ENCODE results near the gene CASP9. TPM values are rescaled to one million over a fixed set of nuclear protein-coding genes. Genes with fewer than 3 reads are reported as not detected.
"Not testable (repeated sequence)": the region's sequence is repeated elsewhere in the genome, so short reads cannot be mapped to it uniquely, and the experiment has no call there.

The CASP9 gene
- total and polyA plus RNA-seq, 2 experiments from 2014 or later, result 7.7 to 25.0 TPM

DNA sequence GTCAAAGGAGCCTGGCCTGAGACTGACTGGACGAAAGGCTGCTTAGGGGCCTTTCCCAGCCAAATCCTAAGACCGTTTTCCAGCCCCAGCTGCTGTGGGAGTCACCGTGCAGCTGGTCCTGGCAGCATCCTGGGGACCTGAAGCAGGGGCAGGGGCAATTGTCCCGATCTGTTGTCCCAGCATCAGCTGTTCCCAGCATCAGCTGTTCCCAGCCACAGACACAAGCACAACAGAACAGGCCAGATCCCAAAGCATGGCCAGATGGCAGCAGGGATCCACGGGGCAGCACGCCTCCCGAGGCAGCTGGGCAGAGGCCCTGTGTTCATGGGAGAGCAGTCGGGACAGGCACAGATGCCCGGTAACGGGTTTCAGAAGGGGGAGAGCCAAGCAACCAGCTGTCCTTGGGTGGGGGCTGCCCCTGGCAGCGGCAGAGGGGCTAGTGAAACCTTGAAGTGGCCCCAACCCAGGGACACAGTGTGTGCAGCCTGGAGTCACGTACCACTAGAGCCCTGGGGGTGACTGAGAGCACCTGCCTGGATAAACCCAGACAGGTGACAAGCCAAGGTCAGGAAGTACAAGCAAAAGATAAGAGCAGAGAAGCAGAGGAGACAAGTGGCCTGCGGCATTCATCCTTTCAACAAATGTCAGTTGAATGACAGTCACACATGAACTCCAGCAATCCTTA, 34.8 kb downstream of the CASP9 start:
- H3K4me3 Mint-ChIP-seq, result no peak overlapping the region

DNA sequence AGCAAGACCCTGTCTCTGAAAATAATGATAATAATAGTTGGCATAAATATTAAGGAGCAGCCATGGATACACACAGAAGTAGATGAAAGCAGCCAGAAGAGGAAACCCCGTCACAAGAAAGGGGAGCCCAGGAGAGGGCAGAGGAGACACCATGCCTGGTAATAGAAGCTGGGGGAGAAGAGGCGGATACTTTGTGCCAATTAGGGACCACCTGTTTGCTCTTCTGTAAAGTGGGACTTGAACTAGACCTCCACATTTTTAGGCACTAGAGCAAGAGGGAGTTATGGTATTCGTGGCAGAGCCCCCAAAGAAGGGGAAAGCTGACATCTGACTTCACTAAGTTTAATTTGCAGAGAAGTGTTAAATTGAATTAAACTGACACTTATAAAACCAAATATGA, 35.6 kb downstream of the CASP9 start:
- Histone ChIP-seq H3F3A (replicated peaks; ENCODE audit: low read depth) (no peaks in the 10 kb centered on the region), H3K9me2 (ENCODE audit: insufficient read depth) (no peaks in the 10 kb centered on the region), H3K4me3 (no peak overlapping the region), H3K27me3 (ENCODE audit: insufficient read depth) (no peaks in the 10 kb centered on the region), H3K79me2 (replicated peaks; ENCODE audit: insufficient read depth) (no peaks in the 10 kb centered on the region), H3K36me3 (ENCODE audit: insufficient read depth) (no peaks in the 10 kb centered on the region), H2AFZ (no peak overlapping the region), H3K27ac (ENCODE audit: low read depth) (no peak overlapping the region), H4K20me1 (replicated peaks; ENCODE audit: insufficient read depth) (no peaks in the 10 kb centered on the region), H3K4me1 (ENCODE audit: insufficient read depth) (no peaks in the 10 kb centered on the region), H3K4me2 (no peak overlapping the region)
- Mint-ChIP-seq H3K36me3 (ENCODE audit: low read depth) (peaks cover 27% of the 10 kb centered on the region), H3K4me3 (no peak overlapping the region; the same call in 2 of the 3 replicates), H3K9me3 (no peaks in the 10 kb centered on the region), H3K4me1 (no peaks in the 10 kb centered on the region), H3K27ac (no peak overlapping the region), H3K27me3 (ENCODE audit: insufficient read depth, low read depth, poor library complexity) (no peaks in the 10 kb centered on the region)
- DNase-seq (ENCODE audit: low spot score), result no peak
- no peak for ATAC-seq
- no peak for TF ChIP-seq EZH2phosphoT487 (IDR thresholded peaks at IDR 0.05; ENCODE audit: unreplicated experiment)

More for the DNA sequence above, 34.8 kb downstream of the CASP9 start:
- TF ChIP-seq POLR2AphosphoS5 (IDR thresholded peaks at IDR 0.05; ENCODE audit: low read depth), result no peak
- TF ChIP-seq, protein P1, sequence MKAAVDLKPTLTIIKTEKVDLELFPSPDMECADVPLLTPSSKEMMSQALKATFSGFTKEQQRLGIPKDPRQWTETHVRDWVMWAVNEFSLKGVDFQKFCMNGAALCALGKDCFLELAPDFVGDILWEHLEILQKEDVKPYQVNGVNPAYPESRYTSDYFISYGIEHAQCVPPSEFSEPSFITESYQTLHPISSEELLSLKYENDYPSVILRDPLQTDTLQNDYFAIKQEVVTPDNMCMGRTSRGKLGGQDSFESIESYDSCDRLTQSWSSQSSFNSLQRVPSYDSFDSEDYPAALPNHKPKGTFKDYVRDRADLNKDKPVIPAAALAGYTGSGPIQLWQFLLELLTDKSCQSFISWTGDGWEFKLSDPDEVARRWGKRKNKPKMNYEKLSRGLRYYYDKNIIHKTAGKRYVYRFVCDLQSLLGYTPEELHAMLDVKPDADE (IDR thresholded peaks at IDR 0.05), result no peak
- TF ChIP-seq STAT1 (IDR thresholded peaks at IDR 0.05; ENCODE audit: unreplicated experiment), result no peak
- no peak for TF ChIP-seq NANOG (IDR thresholded peaks at IDR 0.05; ENCODE audit: borderline replicate concordance)
- Mint-ChIP-seq H3K27me3 (ENCODE audit: insufficient read depth, low read depth, poor library complexity) (peaks cover 3% of the 10 kb centered on the region), H3K4me1 (no peaks in the 10 kb centered on the region), H3K27ac (no peak overlapping the region), H3K9me3 (no peaks in the 10 kb centered on the region), H3K36me3 (ENCODE audit: low read depth) (peaks cover 27% of the 10 kb centered on the region)
- Histone ChIP-seq H2AFZ (no peak overlapping the region), H3K4me1 (ENCODE audit: insufficient read depth) (no peaks in the 10 kb centered on the region), H4K20me1 (replicated peaks; ENCODE audit: insufficient read depth) (no peaks in the 10 kb centered on the region), H3K9me2 (ENCODE audit: insufficient read depth) (no peaks in the 10 kb centered on the region), H3K4me3 (no peak overlapping the region), H3K79me2 (replicated peaks; ENCODE audit: insufficient read depth) (no peaks in the 10 kb centered on the region), H3K27ac (ENCODE audit: low read depth) (no peak overlapping the region), H3K4me2 (no peak overlapping the region), H3K36me3 (ENCODE audit: insufficient read depth) (no peaks in the 10 kb centered on the region), H3F3A (replicated peaks; ENCODE audit: low read depth) (no peaks in the 10 kb centered on the region), H3K27me3 (ENCODE audit: insufficient read depth) (no peaks in the 10 kb centered on the region)
- DNase-seq (ENCODE audit: low spot score) (no peak), ATAC-seq (no peak)

DNA sequence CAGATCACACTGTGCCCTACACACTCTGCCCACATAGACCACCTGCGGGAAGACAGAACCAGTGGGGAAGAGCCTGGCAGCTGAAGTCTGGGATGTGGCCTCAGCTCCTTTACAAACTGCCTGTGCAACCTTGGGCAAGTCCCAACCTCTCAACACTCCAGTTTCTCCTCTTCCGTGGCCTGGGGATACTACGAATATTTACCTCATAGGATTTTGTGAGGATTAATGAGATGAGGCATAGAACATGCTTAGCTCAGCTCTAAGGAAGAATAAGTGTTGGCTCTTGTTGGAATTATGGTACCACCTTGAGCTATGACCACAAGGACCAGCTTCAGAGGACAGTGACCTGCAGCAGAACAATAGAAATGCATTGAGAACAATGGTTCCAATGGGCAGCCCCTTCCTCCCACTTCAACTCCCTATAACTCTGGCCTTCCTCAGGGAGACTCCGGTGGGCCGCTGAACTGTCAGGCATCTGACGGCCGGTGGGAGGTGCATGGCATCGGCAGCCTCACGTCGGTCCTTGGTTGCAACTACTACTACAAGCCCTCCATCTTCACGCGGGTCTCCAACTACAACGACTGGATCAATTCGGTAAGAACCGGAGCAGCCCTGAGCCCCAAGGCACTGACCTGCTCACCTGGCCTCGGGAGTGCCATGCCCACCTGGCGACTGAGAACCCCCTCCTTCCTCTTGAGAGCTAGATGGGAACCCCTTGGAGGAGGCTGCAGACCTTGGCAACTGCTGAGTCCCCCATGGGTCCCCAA, 37.0 kb downstream of the CASP9 start:
- H3K36me3 ChIP-seq (ENCODE audit: insufficient read depth); H2AFZ ChIP-seq; H3F3A ChIP-seq (replicated peaks; ENCODE audit: low read depth); H3K79me2 ChIP-seq (replicated peaks; ENCODE audit: insufficient read depth); H3K27ac ChIP-seq (ENCODE audit: low read depth); H3K4me1 Mint-ChIP-seq; DNase-seq (ENCODE audit: low spot score); H3K4me3 Mint-ChIP-seq; H3K4me3 ChIP-seq; H3K9me2 ChIP-seq (ENCODE audit: insufficient read depth); H3K4me2 ChIP-seq; H3K27me3 ChIP-seq (ENCODE audit: insufficient read depth); H3K4me1 ChIP-seq (ENCODE audit: insufficient read depth); H3K27me3 Mint-ChIP-seq (ENCODE audit: insufficient read depth, low read depth, poor library complexity); H3K9me3 Mint-ChIP-seq; ATAC-seq; H3K27ac Mint-ChIP-seq; H4K20me1 ChIP-seq (replicated peaks; ENCODE audit: insufficient read depth): not testable (repeated sequence)
- peaks cover 21% of the 10 kb centered on the region; the same call in 2 of the 3 replicates for H3K36me3 Mint-ChIP-seq (ENCODE audit: low read depth)
